T-helper 1 cell treated with Interleukin-12 subunit alpha and Interleukin-12 subunit beta and Interleukin-4 antibody, amounts not matched to agents 30 ng/mL and 1 ng/mL, for 36 hours (primary cell): Measurements from ENCODE around the gene EIF2A. TPM values are rescaled to one million over a fixed set of nuclear protein-coding genes. Genes with fewer than 3 reads are reported as not detected.
"Not testable (repeated sequence)": the region's sequence is repeated elsewhere in the genome, so short reads cannot be mapped to it uniquely, and the experiment has no call there.

Source experiments
- intact Hi-C: fragments of 100-400 bp; cut with micrococcal nuclease; formaldehyde crosslinking; loops from one replicate; pipeline ENCODE4 v1.15.1; 2024
- total RNA-seq: library from RNA; stranded (reverse); gene quantifications from 2 replicates; pipeline ENCODE4 v1.2.3, GENCODE V29; 2022

The EIF2A gene
- 93.0 and 93.7 TPM in 2 replicates for total RNA-seq

- intact Hi-C loops: loop anchor here (1.0 to 10.0 kb wide), 15 partner anchors 18 to 1708 kb away; partner anchors contain the start of genes ERICH6, GPR171, HPS3 and MED12L
These were observed at the start of gene EIF2A, which contains the start of gene SERP1 for GRCh38 chr3:150546226-150547044. EIF2A (plus strand) TSS chr3:150546787; CDS start chr3:150546803, 16 bp downstream. SERP1 (minus strand) TSS chr3:150546496; CDS start chr3:150546135, 361 bp downstream.

GRCh38 chr3:150497956-150498355 lies 48.6 kb upstream of the EIF2A start:
- intact Hi-C loops: no loop called here

- intact Hi-C loops: not testable (repeated sequence)
These were observed 45.6 kb upstream of the EIF2A start for GRCh38 chr3:150500960-150501359.

GRCh38 chr3:150503402-150504099 lies 43.0 kb upstream of the EIF2A start:
- intact Hi-C loops: no loop called here

GRCh38 chr3:150504483-150504882 lies 42.1 kb upstream of the EIF2A start:
- intact Hi-C loops: no loop called here

- intact Hi-C loops: no loop called here
These were observed 38.2 kb upstream of the EIF2A start for GRCh38 chr3:150508401-150508800.

- intact Hi-C loops: no loop called here
These were observed 36.8 kb upstream of the EIF2A start for GRCh38 chr3:150509780-150510179.

- intact Hi-C loops: no loop called here
These were observed 35.3 kb upstream of the EIF2A start for GRCh38 chr3:150511122-150511821.

- intact Hi-C loops: no loop called here
These were observed 31.4 kb upstream of the EIF2A start for GRCh38 chr3:150515210-150515609.

GRCh38 chr3:150519026-150519425 lies 27.6 kb upstream of the EIF2A start:
- intact Hi-C loops: no loop called here

GRCh38 chr3:150520408-150520807 lies 26.2 kb upstream of the EIF2A start:
- intact Hi-C loops: no loop called here

GRCh38 chr3:150521463-150521862 lies 25.1 kb upstream of the EIF2A start:
- intact Hi-C loops: no loop called here

GRCh38 chr3:150523538-150523937 lies 23.0 kb upstream of the EIF2A start:
- intact Hi-C loops: no loop called here

GRCh38 chr3:150527464-150528255 lies 18.9 kb upstream of the EIF2A start:
- intact Hi-C loops: loop anchor here (1.0 to 5.0 kb wide), 7 partner anchors 19 to 619 kb away; partner anchors contain the start of genes EIF2A, MED12L and SERP1

- intact Hi-C loops: loop anchor here (1.0 to 5.0 kb wide), 7 partner anchors 18 to 618 kb away; partner anchors contain the start of genes EIF2A, MED12L and SERP1
These were observed 18.2 kb upstream of the EIF2A start for GRCh38 chr3:150528354-150528797.

- intact Hi-C loops: no loop called here
These were observed 14.8 kb upstream of the EIF2A start for GRCh38 chr3:150531775-150532174.

GRCh38 chr3:150535204-150535603 lies 11.4 kb upstream of the EIF2A start:
- intact Hi-C loops: no loop called here

GRCh38 chr3:150538324-150539208 lies 8.0 kb upstream of the EIF2A start:
- intact Hi-C loops: no loop called here

- intact Hi-C loops: loop anchor here (10.0 kb wide), 1 partner anchor 1715 kb away; no protein-coding TSS in a partner anchor
These were observed 6.3 kb upstream of the EIF2A start for GRCh38 chr3:150540297-150540696.
